ENCODE data around the gene DLG1. TPM values are rescaled to one million over a fixed set of nuclear protein-coding genes. Genes with fewer than 3 reads are reported as not detected.

DLG1 gene
- total and polyA plus RNA-seq, 2 donors (not counting 1 experiment from before 2014, with no cell fraction given), result 47.7 to 53.0 TPM

- Histone ChIP-seq H3K79me2 (ENCODE audit: control insufficient read depth, insufficient read depth, low read length) (peaks cover 38% of the 10 kb centered on the region), H3K4me3 (replicated peaks in 1 of 4; ENCODE audit: control extremely low read depth in 1 of 4, insufficient read depth in 1 of 4, low read depth in 3 of 4, low read length in 4 of 4) (no peak overlapping the region), H3K36me3 (ENCODE audit: control insufficient read depth, insufficient read depth, low read length) (no peaks in the 10 kb centered on the region), H3K4me1 (ENCODE audit: control insufficient read depth, extremely low read depth, insufficient read depth, low read length) (no peaks in the 10 kb centered on the region), H3K27ac (ENCODE audit: insufficient read depth, low read length) (no peak overlapping the region), H3K9ac (ENCODE audit: insufficient read depth, low read length) (no peak overlapping the region), H3K27me3 (ENCODE audit: control insufficient read depth, insufficient read depth, low read length) (no peaks in the 10 kb centered on the region), H2AFZ (ENCODE audit: low read length) (no peak overlapping the region), H3K9me3 (ENCODE audit: control insufficient read depth, insufficient read depth, low read depth, low read length) (no peaks in the 10 kb centered on the region), H4K20me1 (ENCODE audit: control insufficient read depth, extremely low read depth, insufficient read depth, low read length) (no peaks in the 10 kb centered on the region), H3K4me2 (ENCODE audit: extremely low read depth, insufficient read depth, low read length) (no peak overlapping the region)
- no peak for TF ChIP-seq CTCF (conservative IDR thresholded peaks at IDR 0.05 in 1 of 2, IDR thresholded peaks at IDR 0.05 in 1 of 2; ENCODE audit: low read depth in 1 of 2, low read length in 2 of 2)
- no peak for DNase-seq (ENCODE audit: low read depth in 2 of 2)
Observed at GRCh38 chr3:197270558-197271317, 27.7 kb downstream of the DLG1 start.

GRCh38 chr3:197269024-197269423, 29.4 kb downstream of the DLG1 start:
- no peak overlapping the region for H3K27ac ChIP-seq (ENCODE audit: insufficient read depth, low read length)
- no peak overlapping the region for H3K4me2 ChIP-seq (ENCODE audit: extremely low read depth, insufficient read depth, low read length)
- H2AFZ ChIP-seq (ENCODE audit: low read length), result no peak overlapping the region
- H3K79me2 ChIP-seq (ENCODE audit: control insufficient read depth, insufficient read depth, low read length), result peaks cover 31% of the 10 kb centered on the region
- H3K9me3 ChIP-seq (ENCODE audit: control insufficient read depth, insufficient read depth, low read depth, low read length), result no peaks in the 10 kb centered on the region
- no peak overlapping the region for H3K4me3 ChIP-seq (replicated peaks in 1 of 4; ENCODE audit: control extremely low read depth in 1 of 4, insufficient read depth in 1 of 4, low read depth in 3 of 4, low read length in 4 of 4)
- H3K4me1 ChIP-seq (ENCODE audit: control insufficient read depth, extremely low read depth, insufficient read depth, low read length), result no peaks in the 10 kb centered on the region
- no peaks in the 10 kb centered on the region for H4K20me1 ChIP-seq (ENCODE audit: control insufficient read depth, extremely low read depth, insufficient read depth, low read length)
- H3K9ac ChIP-seq (ENCODE audit: insufficient read depth, low read length), result no peak overlapping the region
- no peak for DNase-seq (ENCODE audit: low read depth in 2 of 2)
- TF ChIP-seq EZH2 (IDR thresholded peaks at IDR 0.05; ENCODE audit: low read length, missing control alignments), result no peak
- TF ChIP-seq CTCF (conservative IDR thresholded peaks at IDR 0.05 in 1 of 2, IDR thresholded peaks at IDR 0.05 in 1 of 2; ENCODE audit: low read depth in 1 of 2, low read length in 2 of 2), result no peak
- no peaks in the 10 kb centered on the region for H3K36me3 ChIP-seq (ENCODE audit: control insufficient read depth, insufficient read depth, low read length)
- no peaks in the 10 kb centered on the region for H3K27me3 ChIP-seq (ENCODE audit: control insufficient read depth, insufficient read depth, low read length)

- Histone ChIP-seq H3K36me3 (ENCODE audit: control insufficient read depth, insufficient read depth, low read length) (no peaks in the 10 kb centered on the region), H3K4me1 (ENCODE audit: control insufficient read depth, extremely low read depth, insufficient read depth, low read length) (no peaks in the 10 kb centered on the region), H3K27me3 (ENCODE audit: control insufficient read depth, insufficient read depth, low read length) (no peaks in the 10 kb centered on the region), H3K79me2 (ENCODE audit: control insufficient read depth, insufficient read depth, low read length) (peaks cover 27% of the 10 kb centered on the region), H3K9me3 (ENCODE audit: control insufficient read depth, insufficient read depth, low read depth, low read length) (no peaks in the 10 kb centered on the region), H3K4me2 (ENCODE audit: extremely low read depth, insufficient read depth, low read length) (no peak overlapping the region), H4K20me1 (ENCODE audit: control insufficient read depth, extremely low read depth, insufficient read depth, low read length) (no peaks in the 10 kb centered on the region), H3K9ac (ENCODE audit: insufficient read depth, low read length) (no peak overlapping the region), H2AFZ (ENCODE audit: low read length) (no peak overlapping the region), H3K27ac (ENCODE audit: insufficient read depth, low read length) (no peak overlapping the region), H3K4me3 (replicated peaks in 1 of 4; ENCODE audit: control extremely low read depth in 1 of 4, insufficient read depth in 1 of 4, low read depth in 3 of 4, low read length in 4 of 4) (no peak overlapping the region)
- peak in 1 of 2 donors; percentile 39 for DNase-seq (ENCODE audit: low read depth in 2 of 2)
- no peak for TF ChIP-seq EZH2 (IDR thresholded peaks at IDR 0.05; ENCODE audit: low read length, missing control alignments)
- no peak for TF ChIP-seq CTCF (conservative IDR thresholded peaks at IDR 0.05 in 1 of 2, IDR thresholded peaks at IDR 0.05 in 1 of 2; ENCODE audit: low read depth in 1 of 2, low read length in 2 of 2)
Observed at GRCh38 chr3:197268294-197268693, 30.1 kb downstream of the DLG1 start.

Measured in fibroblast of lung (primary cell).